ENCODE results near the gene SLC30A2.
A peak's percentile ranks its signal among the peaks of the same experiment; 100 is the strongest.

Gene SLC30A2

GRCh38 chr1:26020941-26021646, 24.8 kb downstream of the SLC30A2 start:
- no peak for DNase-seq

GRCh38 chr1:26020330-26020768, 25.6 kb downstream of the SLC30A2 start:
- DNase-seq = no peak

DNA sequence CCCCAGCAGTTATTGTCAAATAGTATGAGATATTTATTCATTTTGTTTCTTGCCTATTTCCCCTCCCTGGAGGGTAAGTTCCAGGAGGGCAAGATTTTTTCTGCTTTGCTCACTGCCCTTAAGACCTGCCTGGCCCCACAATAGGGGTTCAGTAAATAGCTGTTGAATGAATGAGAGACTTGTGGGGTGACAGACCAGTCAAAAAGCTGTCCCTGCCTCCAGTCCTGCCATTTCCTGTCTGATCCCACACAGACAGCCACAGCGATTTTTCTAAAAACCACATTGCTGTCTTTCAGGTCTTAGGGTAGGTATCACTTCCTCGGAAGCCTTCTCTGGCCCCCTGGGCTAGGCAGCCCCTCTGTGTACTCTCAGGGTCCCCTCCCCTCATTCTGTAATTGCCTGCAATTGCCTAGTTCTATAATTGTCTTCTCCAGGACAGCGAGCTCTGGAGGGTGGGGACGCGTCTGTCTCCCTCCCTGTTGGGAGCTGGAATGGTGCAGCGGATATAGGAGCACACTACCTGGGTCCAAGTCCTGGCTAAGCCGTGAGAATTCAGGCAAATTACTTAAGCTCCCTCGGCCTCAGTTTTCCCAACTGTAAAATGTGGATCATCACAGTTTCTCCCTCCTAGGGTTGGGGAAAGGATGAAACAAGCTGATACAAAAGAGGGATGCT, 26.1 kb downstream of the SLC30A2 start:
- no peak for DNase-seq

DNA sequence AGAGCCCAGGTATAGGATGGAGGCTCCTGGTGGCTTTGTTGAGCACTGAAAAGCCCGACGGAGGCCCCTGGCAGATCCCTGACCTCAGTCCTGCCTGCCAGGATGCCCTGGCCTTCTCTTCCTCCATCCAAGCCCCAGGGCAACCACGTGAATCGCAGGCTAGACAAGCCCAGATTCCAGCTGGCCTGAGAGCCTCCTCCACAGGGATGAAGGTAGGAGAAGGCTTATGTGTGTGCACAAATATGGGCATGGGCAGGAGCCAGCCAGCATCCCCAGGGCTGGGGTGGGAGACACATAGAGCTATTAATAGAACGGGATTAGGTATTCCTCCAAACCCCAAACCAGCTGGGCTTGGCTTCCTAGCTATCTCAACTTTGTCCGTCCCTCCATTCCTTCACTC, 28.3 kb downstream of the SLC30A2 start:
- no peak for DNase-seq

- no peak for DNase-seq
Observed at GRCh38 chr1:26016953-26017545, 28.9 kb downstream of the SLC30A2 start.

- peak; percentile 32 for DNase-seq
Observed at GRCh38 chr1:26016258-26016952, 29.5 kb downstream of the SLC30A2 start.

DNA sequence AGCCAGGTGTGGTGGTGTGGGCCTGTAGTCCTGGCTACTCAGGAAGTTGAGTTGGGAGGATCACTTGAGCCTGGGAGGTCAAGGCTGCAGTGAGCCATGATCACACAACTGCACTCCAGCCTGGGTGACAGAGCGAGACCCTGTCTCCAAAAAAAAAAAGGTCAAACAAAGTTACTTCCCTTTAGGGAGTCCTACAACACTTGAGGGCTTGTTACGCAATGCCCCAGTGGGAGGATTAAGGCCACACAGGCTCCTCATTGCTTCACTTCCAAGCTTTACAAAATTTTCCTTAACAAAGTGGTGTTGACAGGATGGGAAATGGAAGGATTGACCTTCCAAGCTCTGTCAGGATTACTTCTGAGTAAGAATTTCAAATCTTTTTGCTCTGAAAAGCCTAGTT, 30.6 kb downstream of the SLC30A2 start:
- no peak for DNase-seq

GRCh38 chr1:26014179-26014578, 31.7 kb downstream of the SLC30A2 start:
- DNase-seq = no peak

DNA sequence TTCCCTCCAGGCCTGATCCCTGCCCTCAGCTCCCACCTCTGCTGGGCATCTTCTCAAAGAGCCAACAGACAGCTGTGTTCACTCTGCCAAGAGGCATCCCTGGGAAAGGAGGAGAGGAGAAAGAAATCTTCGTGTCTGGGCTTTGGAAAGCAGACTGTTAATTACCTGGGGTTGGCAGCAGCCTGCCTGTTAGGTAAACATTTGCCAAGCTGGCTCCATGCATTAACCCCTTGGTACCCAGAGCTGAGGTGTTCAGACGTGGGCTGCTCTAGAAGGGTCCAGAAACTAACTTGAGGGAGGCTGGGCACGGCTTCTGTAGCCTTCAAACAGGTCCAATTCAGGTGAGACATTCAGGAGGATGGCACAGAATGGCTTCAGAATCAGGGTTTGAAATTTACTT, 33.1 kb downstream of the SLC30A2 start:
- peak; percentile 22 for DNase-seq

DNA sequence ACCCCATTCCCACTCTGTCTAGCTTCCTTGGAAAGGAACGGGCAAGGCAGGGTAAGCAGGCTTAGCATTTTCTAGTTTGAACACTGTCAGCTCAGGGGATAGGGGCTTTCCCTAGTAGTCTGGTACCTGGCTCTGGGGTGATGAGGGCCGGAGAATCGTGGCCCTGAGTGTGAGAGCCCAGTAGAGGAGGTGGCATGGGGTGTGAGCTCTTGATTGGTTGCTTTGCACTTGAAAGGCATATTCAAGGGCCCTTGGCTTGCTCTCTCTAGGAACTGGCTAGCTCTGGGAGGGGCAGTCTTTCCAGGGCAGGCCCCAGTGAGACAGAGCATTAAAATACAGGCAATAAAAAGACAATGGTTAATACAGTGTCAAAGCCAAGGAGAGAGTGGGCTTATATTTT, 35.1 kb downstream of the SLC30A2 start:
- DNase-seq = no peak

- DNase-seq = peak; percentile 62
Observed at GRCh38 chr1:26009796-26010447, 36.0 kb downstream of the SLC30A2 start.

- DNase-seq = no peak
Observed at GRCh38 chr1:26006710-26007109, 39.2 kb downstream of the SLC30A2 start.

DNA sequence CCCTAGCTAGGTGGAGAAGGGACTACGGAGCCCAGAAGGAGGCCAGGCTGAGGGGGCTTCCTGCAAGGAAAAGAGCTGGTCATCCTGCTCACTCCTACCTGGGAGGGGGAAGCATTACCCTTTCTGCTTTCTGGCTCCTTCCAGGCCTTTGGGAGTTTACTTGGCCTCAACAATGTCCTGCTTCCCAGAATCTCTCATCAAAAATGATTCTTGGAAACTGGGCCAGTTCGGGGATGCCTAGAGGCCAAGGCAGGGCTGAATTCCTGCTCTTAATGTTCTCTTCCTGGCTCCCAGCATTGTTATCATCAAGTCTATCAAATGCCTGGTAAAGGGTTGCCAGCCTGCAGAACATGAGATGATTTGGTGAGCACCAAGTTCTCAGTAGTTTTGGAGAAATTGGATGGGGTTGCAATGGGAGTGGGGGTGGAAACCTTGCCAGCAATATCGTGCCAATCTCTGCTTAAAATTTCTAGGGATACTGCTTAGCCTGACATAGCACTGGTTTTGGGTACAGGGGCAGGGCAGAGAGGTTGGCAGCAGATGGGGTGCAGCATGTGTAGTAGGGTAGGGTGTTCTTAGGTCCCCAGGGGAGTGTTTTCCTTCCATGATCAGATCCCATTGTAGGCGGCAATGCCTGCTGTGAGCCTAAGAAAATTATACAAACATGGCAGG, 40.3 kb downstream of the SLC30A2 start:
- DNase-seq = no peak

GRCh38 chr1:26003756-26004155, 42.2 kb downstream of the SLC30A2 start:
- no peak for DNase-seq

- no peak for DNase-seq
Observed at GRCh38 chr1:26003262-26003661, 42.7 kb downstream of the SLC30A2 start.

DNA sequence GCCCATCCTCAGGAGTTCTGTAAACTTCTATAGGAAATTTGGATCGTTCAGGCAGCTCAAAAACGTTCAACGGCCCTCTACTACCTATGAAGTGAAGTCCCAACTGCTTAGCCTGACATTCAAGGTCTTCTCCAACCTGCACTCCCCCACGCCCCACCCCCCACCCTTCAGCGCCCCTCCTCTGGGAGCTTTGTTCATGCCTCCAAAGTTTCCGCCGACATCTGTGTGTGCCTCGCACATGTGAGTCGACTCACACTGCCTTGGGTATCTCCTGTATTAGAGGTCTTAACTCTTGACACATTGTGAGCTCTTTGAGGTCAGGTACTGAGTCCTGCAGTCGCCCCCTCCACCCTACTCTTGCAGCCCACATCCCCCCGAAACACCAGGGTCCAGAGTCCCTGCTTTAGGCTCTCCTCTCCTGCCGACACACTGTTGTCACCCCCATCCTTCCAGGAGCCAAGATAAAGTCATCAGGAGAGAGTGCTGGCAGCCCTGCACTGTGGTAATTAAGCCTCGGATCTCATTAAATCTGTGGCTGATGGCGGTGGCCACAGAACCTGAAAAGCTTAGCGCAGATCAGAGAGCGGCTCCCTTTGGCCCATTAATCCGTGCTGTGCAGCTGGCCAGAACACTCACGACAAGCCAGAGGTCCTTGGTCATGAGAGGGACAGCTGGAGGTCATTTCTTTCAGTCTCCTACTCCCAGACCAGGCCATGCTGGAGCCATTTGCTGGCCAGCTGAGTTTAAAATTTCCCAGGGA, 46.7 kb downstream of the SLC30A2 start:
- DNase-seq = no peak

DNA sequence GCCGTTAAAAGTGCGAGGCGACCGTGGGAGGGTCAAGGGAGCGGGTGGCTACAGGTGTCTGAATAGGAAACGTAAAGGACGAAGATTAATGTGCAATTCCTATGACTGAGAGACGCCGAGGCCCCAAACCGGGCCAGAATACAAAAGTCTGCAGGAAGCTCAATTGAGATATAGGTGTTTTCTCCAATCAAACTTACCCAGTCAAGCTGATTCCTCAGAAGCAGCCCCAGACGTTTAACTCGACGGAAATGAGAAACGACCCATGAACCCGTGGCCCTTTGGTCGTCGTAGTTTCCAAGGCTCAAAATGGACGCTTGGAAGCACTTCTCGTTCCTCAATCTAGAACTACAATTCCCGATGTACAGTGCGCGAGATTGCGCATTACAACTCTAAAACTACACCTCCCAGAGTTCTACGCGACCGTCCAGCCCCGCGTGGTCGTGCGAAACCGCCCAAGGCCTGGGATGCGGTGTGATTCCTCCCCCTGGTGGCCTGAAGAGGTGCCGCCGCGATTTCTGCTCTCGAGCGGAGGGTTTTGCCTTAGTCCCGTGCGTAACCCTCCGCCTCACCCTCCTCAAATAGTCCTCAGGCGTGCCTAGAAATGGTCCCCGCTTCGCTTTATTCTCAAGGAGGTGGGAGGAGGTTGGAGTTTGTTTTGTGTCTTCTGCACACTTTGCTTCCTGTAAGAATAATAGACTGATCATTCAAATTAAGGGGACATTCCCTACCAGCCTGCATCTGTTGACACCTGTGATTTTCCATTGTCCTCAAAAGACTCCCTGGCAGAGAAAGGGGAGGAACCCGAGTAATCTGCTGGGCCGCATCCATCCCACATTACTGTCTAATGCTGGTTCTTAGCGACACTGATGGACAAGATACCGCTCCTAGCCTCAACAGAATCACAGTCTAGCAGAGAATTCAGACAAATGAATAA, 47.8 kb downstream of the SLC30A2 start, which contains the start of gene PAFAH2:
TSS of gene PAFAH2 (minus strand) at position 236 of the 934 bp plus-strand sequence. CDS start 7,247 bp downstream, outside the sequence.
- peak; percentile 99 for DNase-seq

DNA sequence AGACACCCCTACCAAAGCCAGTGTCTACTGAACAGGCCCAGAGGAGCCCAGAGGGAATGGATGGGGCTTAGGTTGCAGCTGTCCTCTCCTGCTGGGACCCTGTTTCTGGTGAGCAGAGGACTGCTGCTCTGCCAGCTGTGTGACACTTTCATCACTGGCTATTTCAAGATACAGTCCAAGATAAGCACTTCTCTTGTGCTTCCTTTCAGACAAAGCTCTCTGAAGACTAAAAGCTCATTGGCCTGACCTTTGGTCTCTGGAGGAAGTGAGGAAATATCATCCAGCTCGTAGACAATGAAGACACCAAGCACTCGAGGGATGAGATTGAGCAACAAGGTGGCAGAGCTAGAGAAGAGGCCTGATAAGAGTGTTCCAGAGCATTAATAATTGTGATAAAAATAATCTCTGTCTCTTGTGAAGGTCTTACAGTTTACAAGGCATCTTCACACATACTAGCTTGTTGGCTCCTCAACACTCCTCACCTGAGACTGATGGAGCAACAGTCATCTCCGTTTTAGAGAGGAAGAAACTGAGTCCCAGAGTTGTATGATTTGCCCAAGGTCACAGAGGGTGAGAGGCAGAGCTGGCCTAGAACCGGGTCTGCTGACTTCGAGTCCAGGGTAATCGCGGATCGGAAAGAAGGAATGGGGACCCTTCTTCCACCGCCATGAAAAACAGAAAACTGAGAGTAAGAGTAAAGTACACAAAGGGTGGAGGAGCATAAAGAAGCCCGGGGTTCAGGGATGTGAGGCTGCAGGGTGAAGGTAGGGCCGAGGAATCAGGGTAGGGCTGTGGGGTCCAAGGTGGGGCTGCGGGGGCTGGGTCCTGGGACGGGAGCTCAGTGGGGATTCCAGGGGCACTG, 48.7 kb downstream of the SLC30A2 start:
- DNase-seq = peak; percentile 33

DNA sequence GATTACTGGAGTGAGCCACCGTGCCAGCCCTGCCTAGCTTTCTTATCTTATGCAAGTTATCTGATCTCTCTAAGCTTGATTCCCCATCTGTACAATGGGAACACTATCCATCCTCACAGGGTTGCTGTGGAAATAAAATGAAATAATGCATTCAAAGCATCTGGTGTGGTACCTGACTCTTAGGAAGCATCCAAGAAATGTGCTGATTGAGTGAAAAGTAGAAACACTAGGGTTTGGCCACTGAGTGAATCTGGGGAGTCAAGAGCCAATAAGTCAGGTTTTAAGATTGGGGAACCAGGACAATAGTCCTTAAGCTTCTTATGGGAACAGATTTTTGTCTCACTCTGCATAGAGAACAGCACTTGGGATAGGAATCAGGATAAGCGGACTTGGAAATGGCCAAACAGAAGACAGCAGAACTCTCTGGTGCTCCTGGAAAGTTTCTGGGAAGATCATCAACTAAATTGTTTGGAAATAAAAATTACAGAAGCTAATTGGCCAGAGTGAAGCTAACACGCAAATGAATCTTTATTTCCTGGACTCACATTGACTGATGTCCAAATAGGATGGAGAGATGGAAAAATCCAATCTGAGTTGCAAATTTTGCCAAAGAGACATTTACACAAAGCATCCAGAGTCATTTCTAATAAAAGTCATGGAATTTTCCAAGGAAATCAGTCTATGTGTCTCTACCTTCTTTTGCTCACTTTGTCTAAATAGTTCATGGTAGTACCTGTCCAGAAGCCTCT, 51.3 kb downstream of the SLC30A2 start:
- no peak for DNase-seq

Measured in NCI-H1694 treated with DMSO at 0.1 percent for 48 hours (cell line).